Natural killer cell (primary cell): ENCODE results near the gene GABRB1. TPM values are rescaled to one million over a fixed set of nuclear protein-coding genes. Genes with fewer than 3 reads are reported as not detected.

Experiments
- ATAC-seq, 3 donors: fragments of 150-1000 bp in 2 of 3; fragments of 200-7000 bp in 1 of 3; cut with Tn5 transposase; 1 replicate in 1 of 3; 2 replicates in 2 of 3; pipeline ENCODE4 v1.10.0; 2021; ENCODE audit warnings: mild to moderate bottlenecking in 2 of 3, moderate library complexity in 2 of 3
- DNase-seq, 2 donors: peaks; one replicate each; pipeline versions ENCODE4 v3.0.0 to v3.0.0-alpha.2; 2013 to 2021; ENCODE audit warnings: mixed read lengths in 1 of 2
- H3K27ac ChIP-seq: one replicate; pipeline ENCODE4 v1.5.1; 2013; ENCODE audit warnings: mild to moderate bottlenecking, low read length
- H3K27me3 ChIP-seq: one replicate; pipeline ENCODE4 v1.6.1; 2013; ENCODE audit warnings: low read length; ENCODE audit not compliant: control insufficient read depth, insufficient read depth
- H3K36me3 ChIP-seq: one replicate; pipeline ENCODE4 v1.6.1; 2013; ENCODE audit warnings: low read length; ENCODE audit not compliant: control insufficient read depth, insufficient read depth
- H3K4me1 ChIP-seq: one replicate; pipeline ENCODE4 v1.6.1; 2013; ENCODE audit warnings: low read length; ENCODE audit not compliant: control insufficient read depth, insufficient read depth
- H3K4me3 ChIP-seq: one replicate; pipeline ENCODE4 v1.5.1; 2013; ENCODE audit warnings: low read length
- H3K9me3 ChIP-seq: one replicate; pipeline ENCODE4 v1.6.1; 2013; ENCODE audit warnings: low read length; ENCODE audit not compliant: control insufficient read depth, insufficient read depth
- H3K27ac Mint-ChIP-seq, 2 donors: one replicate each; pipeline ENCODE4 v1.8.0; 2022; ENCODE audit warnings: mild to moderate bottlenecking in 2 of 2, mixed read lengths in 2 of 2, moderate library complexity in 1 of 2
- H3K27me3 Mint-ChIP-seq, 2 donors: one replicate each; pipeline ENCODE4 v1.8.0; 2022; ENCODE audit warnings: low read depth in 2 of 2, mixed read lengths in 2 of 2
- H3K36me3 Mint-ChIP-seq: one replicate; pipeline ENCODE4 v1.8.0; 2022; ENCODE audit warnings: mixed read lengths
- H3K4me1 Mint-ChIP-seq, 2 donors: one replicate each; pipeline ENCODE4 v1.8.0; 2022; ENCODE audit warnings: mixed read lengths in 2 of 2
- H3K4me3 Mint-ChIP-seq: one replicate; pipeline ENCODE4 v1.8.0; 2022; ENCODE audit warnings: mild to moderate bottlenecking, moderate library complexity, mixed read lengths
- H3K9me3 Mint-ChIP-seq, 2 donors: one replicate each; pipeline ENCODE4 v1.8.0; 2022; ENCODE audit warnings: mixed read lengths in 2 of 2
- CTCF ChIP-seq: fragments of 200-600 bp; IDR thresholded peaks from one replicate; pipeline ENCODE4 v1.8.0; 2022; ENCODE audit warnings: antibody characterized with exemption
- WGBS: methylation state at CpG from one replicate; pipeline ENCODE4 v1.1.7; 2013; ENCODE audit warnings: missing lambda C conversion rate; ENCODE audit not compliant: insufficient coverage; 5-methylcytosine and 5-hydroxymethylcytosine counted together
- intact Hi-C: fragments of 100-400 bp; cut with micrococcal nuclease; formaldehyde crosslinking; loops from one replicate; pipeline ENCODE4 v1.14.2; 2022
- total RNA-seq, 4 donors: library from RNA; stranded (reverse); fragments of 120-200 nt in 1 of 4; gene quantifications; one replicate each; pipeline versions ENCODE4 v1.2.3 to v1.2.4, GENCODE V29; 2013 to 2022

Gene GABRB1
- total RNA-seq, 3 donors from 2014 or later (not counting 1 experiment from before 2014, with no cell fraction given), result not detected

GRCh38 chr4:47330866-47331265 is 299.5 kb downstream of the GABRB1 start:
- Mint-ChIP-seq H3K9me3 (no peaks in the 10 kb centered on the region), H3K4me3 (no peak overlapping the region), H3K4me1 (no peaks in the 10 kb centered on the region), H3K27ac (no peak overlapping the region), H3K36me3 (no peaks in the 10 kb centered on the region), H3K27me3 (peaks cover 0 to 3% of the 10 kb centered on the region in 2 donors)
- intact Hi-C loops, result no loop called here
- TF ChIP-seq CTCF, result no peak
- ATAC-seq (no peak), DNase-seq (no peak)
- no peaks in the 10 kb centered on the region for H3K9me3 ChIP-seq
- peaks cover 7% of the 10 kb centered on the region for H3K27me3 ChIP-seq
- no peaks in the 10 kb centered on the region for H3K36me3 ChIP-seq
- H3K4me3 ChIP-seq, result no peak overlapping the region
- H3K4me1 ChIP-seq, result no peaks in the 10 kb centered on the region
- no peak overlapping the region for H3K27ac ChIP-seq

- Mint-ChIP-seq H3K4me3 (no peak overlapping the region), H3K9me3 (peaks cover 0 to 2% of the 10 kb centered on the region in 2 donors), H3K4me1 (no peaks in the 10 kb centered on the region), H3K27ac (no peak overlapping the region), H3K36me3 (no peaks in the 10 kb centered on the region), H3K27me3 (peaks cover 10 to 12% of the 10 kb centered on the region in 2 donors)
- DNase-seq (no peak), ATAC-seq (no peak)
- no peak overlapping the region for H3K27ac ChIP-seq
- H3K4me3 ChIP-seq, result no peak overlapping the region
- H3K36me3 ChIP-seq, result no peaks in the 10 kb centered on the region
- peaks cover 7% of the 10 kb centered on the region for H3K27me3 ChIP-seq
- H3K9me3 ChIP-seq, result no peaks in the 10 kb centered on the region
- TF ChIP-seq CTCF, result no peak
- intact Hi-C loops, result no loop called here
- 70% methylated on average over 3 of the region's 3 CpGs for WGBS
- no peaks in the 10 kb centered on the region for H3K4me1 ChIP-seq
These were observed 303.3 kb downstream of the GABRB1 start for GRCh38 chr4:47334652-47335051.

GRCh38 chr4:47337893-47338292 is 306.5 kb downstream of the GABRB1 start:
- intact Hi-C loops, result no loop called here
- no peak for ATAC-seq
- Histone ChIP-seq H3K9me3 (no peaks in the 10 kb centered on the region), H3K36me3 (no peaks in the 10 kb centered on the region), H3K4me1 (no peaks in the 10 kb centered on the region), H3K27ac (no peak overlapping the region), H3K27me3 (peaks cover 7% of the 10 kb centered on the region), H3K4me3 (no peak overlapping the region)
- Mint-ChIP-seq H3K36me3 (no peaks in the 10 kb centered on the region), H3K27ac (no peak overlapping the region), H3K4me3 (no peak overlapping the region), H3K27me3 (peaks cover 10 to 27% of the 10 kb centered on the region in 2 donors), H3K4me1 (no peaks in the 10 kb centered on the region), H3K9me3 (peaks cover 0 to 2% of the 10 kb centered on the region in 2 donors)
- WGBS, result 87% methylated on average over 2 of the region's 2 CpGs
- no peak for TF ChIP-seq CTCF
- no peak for DNase-seq

- no peaks in the 10 kb centered on the region for H3K27me3 ChIP-seq
- H3K9me3 Mint-ChIP-seq, result peaks cover 0 to 2% of the 10 kb centered on the region in 2 donors
- no peak overlapping the region for H3K27ac ChIP-seq
- DNase-seq, result no peak
- H3K4me1 ChIP-seq, result no peaks in the 10 kb centered on the region
- H3K9me3 ChIP-seq, result no peaks in the 10 kb centered on the region
- H3K27me3 Mint-ChIP-seq, result peaks cover 13 to 31% of the 10 kb centered on the region in 2 donors
- intact Hi-C loops, result no loop called here
- H3K4me1 Mint-ChIP-seq, result no peaks in the 10 kb centered on the region
- no peaks in the 10 kb centered on the region for H3K36me3 ChIP-seq
- ATAC-seq, result no peak
- H3K36me3 Mint-ChIP-seq, result no peaks in the 10 kb centered on the region
- H3K4me3 ChIP-seq, result no peak overlapping the region
- H3K27ac Mint-ChIP-seq, result no peak overlapping the region
- WGBS, result 74% methylated on average over 2 of the region's 2 CpGs
- no peak overlapping the region for H3K4me3 Mint-ChIP-seq
- no peak for TF ChIP-seq CTCF
These were observed 309.5 kb downstream of the GABRB1 start for GRCh38 chr4:47340914-47341313.
